ENCODE data around the gene SACM1L.
"Not testable (repeated sequence)": the region's sequence is repeated elsewhere in the genome, so short reads cannot be mapped to it uniquely, and the experiment has no call there.

Gene SACM1L

GRCh38 chr3:45741247-45741646 lies 52.1 kb downstream of the SACM1L start:
- DNase-seq (ENCODE audit: low read depth, low spot score) = no peak

- no peak for DNase-seq (ENCODE audit: low read depth, low spot score)
Measured at GRCh38 chr3:45741742-45742460, 52.7 kb downstream of the SACM1L start.

- DNase-seq (ENCODE audit: low read depth, low spot score) = no peak
Measured at GRCh38 chr3:45742461-45743089, 53.4 kb downstream of the SACM1L start.

GRCh38 chr3:45746165-45746776 lies 57.1 kb downstream of the SACM1L start:
- no peak for DNase-seq (ENCODE audit: low read depth, low spot score)

- no peak for DNase-seq (ENCODE audit: low read depth, low spot score)
Measured at GRCh38 chr3:45746777-45747622, 57.8 kb downstream of the SACM1L start.

- no peak for DNase-seq (ENCODE audit: low read depth, low spot score)
Measured at GRCh38 chr3:45748068-45748467, 58.9 kb downstream of the SACM1L start.

GRCh38 chr3:45749036-45749600 lies 59.9 kb downstream of the SACM1L start:
- not testable (repeated sequence) for DNase-seq (ENCODE audit: low read depth, low spot score)

GRCh38 chr3:45749880-45750279 lies 60.7 kb downstream of the SACM1L start:
- no peak for DNase-seq (ENCODE audit: low read depth, low spot score)

GRCh38 chr3:45751537-45752242 lies 62.5 kb downstream of the SACM1L start:
- no peak for DNase-seq (ENCODE audit: low read depth, low spot score)

GRCh38 chr3:45753095-45753494 lies 63.9 kb downstream of the SACM1L start:
- no peak for DNase-seq (ENCODE audit: low read depth, low spot score)

GRCh38 chr3:45754461-45754860 lies 65.3 kb downstream of the SACM1L start:
- DNase-seq (ENCODE audit: low read depth, low spot score) = no peak

- no peak for DNase-seq (ENCODE audit: low read depth, low spot score)
Measured at GRCh38 chr3:45756055-45756454, 66.9 kb downstream of the SACM1L start.

GRCh38 chr3:45757141-45757540 lies 67.9 kb downstream of the SACM1L start:
- not testable (repeated sequence) for DNase-seq (ENCODE audit: low read depth, low spot score)

GRCh38 chr3:45758871-45759270 lies 69.7 kb downstream of the SACM1L start:
- no peak for DNase-seq (ENCODE audit: low read depth, low spot score)

GRCh38 chr3:45759851-45760250 lies 70.7 kb downstream of the SACM1L start:
- no peak for DNase-seq (ENCODE audit: low read depth, low spot score)

- no peak for DNase-seq (ENCODE audit: low read depth, low spot score)
Measured at GRCh38 chr3:45760878-45761711, 71.9 kb downstream of the SACM1L start.

GRCh38 chr3:45761831-45762230 lies 72.6 kb downstream of the SACM1L start:
- no peak for DNase-seq (ENCODE audit: low read depth, low spot score)

GRCh38 chr3:45762647-45763302 lies 73.6 kb downstream of the SACM1L start:
- no peak for DNase-seq (ENCODE audit: low read depth, low spot score)

GRCh38 chr3:45763303-45763675 lies 74.1 kb downstream of the SACM1L start:
- no peak for DNase-seq (ENCODE audit: low read depth, low spot score)

Data from smooth muscle cell of the brain vasculature (primary cell).